Coronary artery (tissue), 2 donors: ENCODE measurements around the gene WDR82.

ENCODE experiments used
- DNase-seq: peaks from one replicate; pipeline ENCODE4 v3.0.0-alpha.2; 2017; ENCODE audit warnings: low spot score
- H3K27ac ChIP-seq, 2 donors: fragments of 200-600 bp; sonication (generic); one replicate each; pipeline ENCODE4 v1.5.1; 2016 to 2019
- H3K4me3 ChIP-seq: fragments of 200-600 bp; sonication (generic); 2 replicates; pipeline ENCODE4 v1.5.1; 2016; ENCODE audit warnings: mild to moderate bottlenecking, moderate library complexity
- TF ChIP-seq, protein P1 (sequence below): fragments of 200-600 bp; sonication (generic); IDR thresholded peaks from one replicate; pipeline ENCODE4 v1.5.1; 2019; ENCODE audit warnings: antibody characterized with exemption

WDR82 gene

DNA sequence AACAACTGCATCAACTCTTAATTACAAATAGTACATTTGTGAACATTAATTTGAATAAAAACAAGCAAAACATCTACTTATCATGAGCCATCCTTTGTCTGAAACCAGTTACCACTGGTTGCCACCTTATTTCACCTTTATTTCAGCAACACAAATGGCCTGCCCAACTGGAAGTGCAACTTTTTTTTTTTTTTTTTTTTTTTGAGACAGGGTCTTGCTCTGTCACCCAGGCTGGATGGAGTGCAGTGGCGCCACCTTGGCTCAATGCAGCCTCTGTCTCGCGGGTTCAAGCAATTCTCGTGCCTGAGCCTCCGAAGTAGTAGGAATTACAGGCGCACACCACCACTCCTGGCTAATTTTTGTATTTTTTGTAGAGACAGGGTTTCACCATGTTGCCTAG, 13.1 kb downstream of the WDR82 start:
- DNase-seq = no peak
- no peak overlapping the region for H3K27ac ChIP-seq
- TF ChIP-seq, protein P1, sequence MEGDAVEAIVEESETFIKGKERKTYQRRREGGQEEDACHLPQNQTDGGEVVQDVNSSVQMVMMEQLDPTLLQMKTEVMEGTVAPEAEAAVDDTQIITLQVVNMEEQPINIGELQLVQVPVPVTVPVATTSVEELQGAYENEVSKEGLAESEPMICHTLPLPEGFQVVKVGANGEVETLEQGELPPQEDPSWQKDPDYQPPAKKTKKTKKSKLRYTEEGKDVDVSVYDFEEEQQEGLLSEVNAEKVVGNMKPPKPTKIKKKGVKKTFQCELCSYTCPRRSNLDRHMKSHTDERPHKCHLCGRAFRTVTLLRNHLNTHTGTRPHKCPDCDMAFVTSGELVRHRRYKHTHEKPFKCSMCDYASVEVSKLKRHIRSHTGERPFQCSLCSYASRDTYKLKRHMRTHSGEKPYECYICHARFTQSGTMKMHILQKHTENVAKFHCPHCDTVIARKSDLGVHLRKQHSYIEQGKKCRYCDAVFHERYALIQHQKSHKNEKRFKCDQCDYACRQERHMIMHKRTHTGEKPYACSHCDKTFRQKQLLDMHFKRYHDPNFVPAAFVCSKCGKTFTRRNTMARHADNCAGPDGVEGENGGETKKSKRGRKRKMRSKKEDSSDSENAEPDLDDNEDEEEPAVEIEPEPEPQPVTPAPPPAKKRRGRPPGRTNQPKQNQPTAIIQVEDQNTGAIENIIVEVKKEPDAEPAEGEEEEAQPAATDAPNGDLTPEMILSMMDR = no peak

DNA sequence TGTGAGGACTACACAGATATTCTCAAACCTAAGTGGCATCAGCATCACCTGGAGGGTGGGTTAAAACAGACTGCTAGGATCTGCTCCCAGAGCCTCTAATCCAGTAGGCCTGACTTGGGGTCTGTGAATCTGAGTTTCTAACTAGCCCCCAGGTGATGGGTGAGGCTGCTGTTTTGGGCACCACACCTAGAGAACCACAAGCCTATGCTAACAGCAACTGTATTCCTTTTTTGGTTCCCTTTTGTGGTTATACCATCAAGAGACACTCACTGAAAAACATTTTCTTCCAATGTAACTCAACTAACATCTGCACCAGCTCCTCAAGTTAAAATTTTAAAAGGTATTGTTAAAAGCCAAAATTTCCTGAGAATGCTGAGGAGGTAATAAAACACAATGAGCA, 16.0 kb downstream of the WDR82 start:
- TF ChIP-seq, protein P1 = no peak
- no peak overlapping the region for H3K27ac ChIP-seq
- no peak for DNase-seq
- H3K4me3 ChIP-seq = no peak overlapping the region

More for the DNA sequence above, 13.1 kb downstream of the WDR82 start:
- no peak overlapping the region for H3K4me3 ChIP-seq

DNA sequence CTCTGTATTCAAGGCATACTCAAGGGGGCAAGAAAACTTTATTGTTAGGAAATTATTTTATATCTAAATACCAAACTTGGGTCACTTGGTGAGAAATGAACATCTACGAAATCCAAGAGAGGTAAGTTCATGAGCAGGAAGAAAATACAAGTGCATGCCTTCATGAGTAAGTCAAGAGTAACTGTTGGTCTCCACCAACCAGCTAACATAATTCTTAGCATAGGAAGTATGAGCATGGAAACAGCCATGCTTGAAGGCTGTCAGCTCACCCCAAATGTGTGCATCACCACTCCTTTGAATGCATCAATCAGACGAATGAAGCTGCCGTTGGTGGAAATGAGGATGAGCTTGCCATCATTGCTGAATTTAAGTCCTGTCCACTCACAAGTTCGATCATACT, 19.0 kb downstream of the WDR82 start:
- no peak overlapping the region for H3K4me3 ChIP-seq
- H3K27ac ChIP-seq = no peak overlapping the region
- DNase-seq = no peak
- TF ChIP-seq, protein P1 = no peak

DNA sequence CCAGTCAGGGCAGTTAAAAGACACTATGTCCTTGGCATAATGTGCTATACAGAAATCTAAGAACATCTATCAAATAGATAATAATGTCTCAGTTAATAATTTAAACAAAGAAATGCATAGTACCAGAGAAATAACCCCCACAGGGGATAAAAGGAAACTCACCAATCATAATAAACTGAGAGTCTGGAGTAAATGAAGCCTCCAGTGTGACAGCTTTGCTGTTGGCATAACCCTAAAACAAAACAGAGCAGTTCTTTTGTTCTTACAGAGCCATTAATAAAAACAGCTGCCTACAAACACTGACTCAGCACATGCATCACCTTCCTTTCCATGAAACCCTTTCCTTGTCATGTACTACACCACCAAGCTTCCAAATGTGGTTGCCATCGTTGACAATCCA, 19.4 kb downstream of the WDR82 start:
- no peak overlapping the region for H3K4me3 ChIP-seq
- no peak for DNase-seq
- no peak overlapping the region for H3K27ac ChIP-seq
- TF ChIP-seq, protein P1 = no peak

DNA sequence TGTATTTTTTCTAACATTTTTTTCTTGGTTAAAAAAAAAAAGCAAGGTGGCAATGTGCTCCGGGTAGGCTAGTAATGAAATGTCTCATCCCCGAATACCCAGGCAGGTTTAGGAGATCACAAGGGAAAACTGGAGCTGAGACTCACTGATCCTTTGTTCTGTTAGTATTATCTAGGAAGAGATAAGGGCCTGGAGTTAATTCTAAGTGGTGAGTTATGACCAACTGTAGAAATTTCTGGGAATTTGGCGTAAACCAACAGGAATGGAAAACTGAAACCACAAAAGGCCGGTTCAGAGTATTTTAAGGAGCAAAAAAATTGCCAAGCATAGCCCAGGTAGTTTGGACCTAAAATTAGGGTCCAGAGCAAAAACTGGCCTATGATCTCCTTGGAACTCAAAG, 20.5 kb downstream of the WDR82 start:
- H3K4me3 ChIP-seq = no peak overlapping the region
- no peak for DNase-seq
- no peak overlapping the region for H3K27ac ChIP-seq
- TF ChIP-seq, protein P1 = no peak

DNA sequence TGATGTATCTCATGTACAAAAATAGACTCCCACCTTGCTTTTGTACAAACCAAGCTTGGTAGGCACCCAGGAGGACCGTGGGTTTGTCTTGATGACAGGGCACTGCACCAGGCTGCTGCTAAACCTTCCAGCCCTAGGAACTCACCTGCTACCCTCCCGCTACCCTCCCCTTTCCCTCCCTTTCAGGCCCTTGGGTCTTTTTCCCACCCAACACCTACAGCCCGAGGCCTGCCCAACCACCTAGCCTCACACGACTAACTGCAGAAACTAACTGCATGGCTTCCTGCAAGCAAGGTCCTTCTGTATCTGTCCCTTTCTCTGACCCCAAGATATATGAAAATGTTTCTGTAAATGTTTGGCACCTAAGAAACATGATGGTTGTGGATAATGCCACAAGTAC, 21.8 kb downstream of the WDR82 start:
- no peak for DNase-seq
- Histone ChIP-seq H3K4me3 (no peak overlapping the region), H3K27ac (no peak overlapping the region)
- TF ChIP-seq, protein P1 = no peak

DNA sequence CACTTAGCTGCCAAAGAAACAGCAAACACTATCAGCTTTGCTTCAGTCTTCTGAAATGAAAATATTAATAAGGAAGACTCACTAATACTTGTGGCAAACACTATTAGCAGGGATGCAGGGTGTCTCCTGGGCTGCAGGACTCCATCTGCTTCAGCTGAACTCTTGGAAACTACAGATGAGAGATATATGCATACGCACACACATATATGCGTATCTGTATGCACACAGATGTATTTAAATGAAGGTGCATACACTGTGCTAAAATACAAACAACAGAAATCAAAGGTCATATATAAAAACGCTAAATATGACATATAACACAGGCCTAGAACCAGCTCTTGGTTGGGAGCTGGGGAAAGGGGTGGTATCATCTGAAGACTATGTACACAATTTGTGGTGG, 22.3 kb downstream of the WDR82 start:
- Histone ChIP-seq H3K27ac (no peak overlapping the region), H3K4me3 (no peak overlapping the region)
- DNase-seq = no peak
- TF ChIP-seq, protein P1 = no peak
